Measurements from ENCODE around the gene NDC80. TPM values are rescaled to one million over a fixed set of nuclear protein-coding genes. Genes with fewer than 3 reads are reported as not detected.
A peak's percentile ranks its signal among the peaks of the same experiment; 100 is the strongest.

The NDC80 gene
- total and polyA plus RNA-seq, 11 donors = 0.09 to 5.0 (median 0.35) TPM; not detected in 1

DNA sequence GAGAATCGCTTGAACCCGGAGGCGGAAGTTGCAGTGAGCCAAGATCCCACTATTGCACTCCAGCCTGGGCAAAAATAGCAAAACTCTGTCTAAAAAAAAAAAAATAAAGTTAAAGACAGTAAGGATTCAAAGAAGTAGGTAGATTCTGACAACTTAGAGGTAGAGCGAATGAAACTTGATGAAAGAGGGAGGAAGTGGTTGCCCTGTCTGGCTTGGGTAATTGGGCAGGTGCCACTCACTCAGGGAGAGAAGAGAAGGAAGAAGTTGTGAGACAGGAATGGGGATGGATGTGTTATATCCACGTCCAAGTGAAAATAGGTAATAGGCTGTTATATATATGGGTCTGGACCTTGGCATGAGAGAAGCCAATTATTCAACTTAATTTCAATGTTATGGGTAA, 26.3 kb downstream of the NDC80 start:
- no peak for ATAC-seq
- 93 to 98% (median 96%) methylated on average over 5 of the region's 5 CpGs for WGBS, 4 donors
- intact Hi-C loops (cut with DNase I) = no loop called here

DNA sequence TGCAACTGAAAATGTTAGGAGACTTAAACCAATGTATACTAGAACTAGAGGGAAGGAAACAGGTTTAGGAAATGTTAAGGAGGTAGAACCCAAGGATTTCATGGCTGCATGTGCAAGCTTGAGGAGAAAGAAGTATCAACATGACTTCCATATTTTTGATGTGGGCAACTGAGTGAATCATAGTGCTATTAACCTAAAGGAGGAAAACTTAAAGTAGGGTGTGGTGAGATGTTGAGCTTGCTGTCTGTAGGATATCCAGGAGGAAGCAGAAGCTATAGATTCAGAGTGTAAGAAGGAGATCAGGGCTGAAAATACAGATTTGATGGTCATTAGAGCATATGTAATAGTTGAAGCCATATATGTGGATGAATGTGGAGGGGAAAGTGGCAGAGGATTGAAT, 31.5 kb downstream of the NDC80 start:
- ATAC-seq = no peak
- DNase-seq = no peak
- no peaks in the 10 kb centered on the region for H3K27me3 ChIP-seq
- H3K4me3 ChIP-seq = no peak overlapping the region
- H3K27ac ChIP-seq = peak overlapping the region in 1 of 12 donors; percentile 4
- no peaks in the 10 kb centered on the region for H3K36me3 ChIP-seq
- H3K4me1 ChIP-seq = peaks cover 0 to 30% (median 0%) of the 10 kb centered on the region in 12 donors
- intact Hi-C loops (cut with DNase I) = no loop called here
- no peaks in the 10 kb centered on the region for H3K9me3 ChIP-seq
- no peak for TF ChIP-seq POLR2A (IDR thresholded peaks at IDR 0.05)
- TF ChIP-seq, protein P1, sequence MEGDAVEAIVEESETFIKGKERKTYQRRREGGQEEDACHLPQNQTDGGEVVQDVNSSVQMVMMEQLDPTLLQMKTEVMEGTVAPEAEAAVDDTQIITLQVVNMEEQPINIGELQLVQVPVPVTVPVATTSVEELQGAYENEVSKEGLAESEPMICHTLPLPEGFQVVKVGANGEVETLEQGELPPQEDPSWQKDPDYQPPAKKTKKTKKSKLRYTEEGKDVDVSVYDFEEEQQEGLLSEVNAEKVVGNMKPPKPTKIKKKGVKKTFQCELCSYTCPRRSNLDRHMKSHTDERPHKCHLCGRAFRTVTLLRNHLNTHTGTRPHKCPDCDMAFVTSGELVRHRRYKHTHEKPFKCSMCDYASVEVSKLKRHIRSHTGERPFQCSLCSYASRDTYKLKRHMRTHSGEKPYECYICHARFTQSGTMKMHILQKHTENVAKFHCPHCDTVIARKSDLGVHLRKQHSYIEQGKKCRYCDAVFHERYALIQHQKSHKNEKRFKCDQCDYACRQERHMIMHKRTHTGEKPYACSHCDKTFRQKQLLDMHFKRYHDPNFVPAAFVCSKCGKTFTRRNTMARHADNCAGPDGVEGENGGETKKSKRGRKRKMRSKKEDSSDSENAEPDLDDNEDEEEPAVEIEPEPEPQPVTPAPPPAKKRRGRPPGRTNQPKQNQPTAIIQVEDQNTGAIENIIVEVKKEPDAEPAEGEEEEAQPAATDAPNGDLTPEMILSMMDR (IDR thresholded peaks at IDR 0.05) = no peak

More for the DNA sequence above, 26.3 kb downstream of the NDC80 start:
- Histone ChIP-seq H3K4me1 (peaks cover 0 to under 1% (median 0%) of the 10 kb centered on the region in 12 donors), H3K36me3 (peaks cover 0 to 5% (median 0%) of the 10 kb centered on the region in 9 donors), H3K27ac (no peak overlapping the region), H3K4me3 (no peak overlapping the region), H3K9me3 (no peaks in the 10 kb centered on the region), H3K27me3 (no peaks in the 10 kb centered on the region)
- no peak for TF ChIP-seq POLR2A (IDR thresholded peaks at IDR 0.05)
- TF ChIP-seq, protein P1 (IDR thresholded peaks at IDR 0.05) = no peak
- DNase-seq = no peak

DNA sequence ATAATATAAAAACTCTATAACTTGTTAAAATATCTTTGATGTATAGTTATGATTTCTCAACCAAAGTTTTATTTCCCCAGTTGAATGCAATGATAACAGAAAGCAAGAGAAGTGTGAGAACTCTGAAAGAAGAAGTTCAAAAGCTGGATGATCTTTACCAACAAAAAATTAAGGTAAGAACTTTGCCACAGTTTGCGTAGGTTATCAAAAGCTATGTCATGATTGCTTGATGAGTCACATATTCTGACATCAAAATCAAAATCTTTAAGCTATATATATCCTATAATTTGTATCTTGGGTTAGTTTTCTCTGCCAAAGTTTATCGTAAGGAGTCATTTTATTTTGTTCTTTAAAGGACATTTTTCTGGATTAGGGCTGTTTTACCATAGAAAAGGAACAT, 35.0 kb downstream of the NDC80 start:
- no peak for TF ChIP-seq POLR2A (IDR thresholded peaks at IDR 0.05)
- TF ChIP-seq, protein P1 (IDR thresholded peaks at IDR 0.05) = no peak
- H3K4me3 ChIP-seq = peak overlapping the region in 2 of 12 donors; percentile 21 to 35
- H3K27ac ChIP-seq = peak overlapping the region in 5 of 12 donors; percentile 7 to 84 (median 32)
- WGBS, 4 donors = 79 to 86% (median 81%) methylated on average over 2 of the region's 2 CpGs
- ATAC-seq = no peak
- no peaks in the 10 kb centered on the region for H3K9me3 ChIP-seq
- intact Hi-C loops (cut with DNase I) = no loop called here
- peaks cover 0 to 5% (median 0%) of the 10 kb centered on the region in 9 donors for H3K36me3 ChIP-seq
- no peak for DNase-seq
- H3K4me1 ChIP-seq = peaks cover 0 to 34% (median 0%) of the 10 kb centered on the region in 12 donors
- H3K27me3 ChIP-seq = no peaks in the 10 kb centered on the region

DNA sequence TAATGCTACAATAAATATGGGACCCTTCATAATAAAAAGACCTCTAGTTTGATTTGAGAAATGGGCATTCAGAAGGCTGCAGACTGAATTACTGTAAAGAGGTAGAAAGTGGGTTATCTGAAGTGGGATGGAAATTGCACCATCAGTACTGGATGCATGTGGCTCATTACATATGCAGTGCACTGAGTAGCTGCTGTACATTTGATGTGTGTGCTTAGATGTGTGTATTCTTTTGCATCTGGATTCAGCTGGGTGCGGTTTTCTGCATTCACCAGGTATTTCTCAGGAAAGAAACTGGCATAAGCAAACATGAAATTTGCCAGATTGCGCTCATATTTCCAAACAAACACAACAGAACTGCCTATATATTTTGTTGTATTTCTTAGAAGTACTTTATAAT, 38.2 kb downstream of the NDC80 start:
- no peak overlapping the region for H3K27ac ChIP-seq
- peaks cover 0 to 27% (median 0%) of the 10 kb centered on the region in 12 donors for H3K4me1 ChIP-seq
- TF ChIP-seq, protein P1 (IDR thresholded peaks at IDR 0.05) = no peak
- no peak for TF ChIP-seq POLR2A (IDR thresholded peaks at IDR 0.05)
- DNase-seq (no peak), ATAC-seq (no peak)
- H3K9me3 ChIP-seq = peaks cover 0 to under 1% (median 0%) of the 10 kb centered on the region in 12 donors
- H3K27me3 ChIP-seq = no peaks in the 10 kb centered on the region
- WGBS, 4 donors = 96 to 98% (median 96%) methylated on average over 2 of the region's 2 CpGs
- no peak overlapping the region for H3K4me3 ChIP-seq
- intact Hi-C loops (cut with DNase I) = no loop called here
- H3K36me3 ChIP-seq = peaks cover 0 to 5% (median 0%) of the 10 kb centered on the region in 9 donors
